ENCODE measurements around the gene ARL3. TPM values are rescaled to one million over a fixed set of nuclear protein-coding genes. Genes with fewer than 3 reads are reported as not detected.

The ARL3 gene
- total RNA-seq, 1 experiment from 2014 or later: 13.3 TPM

DNA sequence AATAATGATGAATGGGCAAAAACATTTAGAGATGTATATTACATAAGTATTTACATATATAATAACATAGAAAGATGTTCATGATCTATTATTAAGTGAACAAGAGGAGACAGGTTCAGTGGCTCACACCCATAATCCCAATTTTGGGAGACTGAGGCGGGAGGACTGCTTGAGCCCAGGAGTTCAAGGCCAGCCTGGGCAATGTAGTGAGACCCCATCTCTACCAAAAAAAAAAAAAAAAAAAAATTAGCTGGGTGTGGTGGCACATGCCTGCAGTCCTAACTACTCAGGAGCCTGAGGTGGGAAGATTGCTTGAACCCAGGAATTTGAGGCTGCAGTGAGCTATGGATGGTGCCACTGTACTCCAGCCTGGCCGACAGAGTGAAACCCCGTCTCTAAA lies 12.4 kb downstream of the ARL3 start:
- Mint-ChIP-seq H3K4me1 (0 out of 2 replicates have a peak, but pooled peaks cover 4% of the 10 kb centered on the region), H3K9me3 (no peaks in the 10 kb centered on the region), H3K36me3 (peaks cover 26% of the 10 kb centered on the region), H3K4me3 (no peak overlapping the region), H3K27ac (no peak overlapping the region), H3K27me3 (ENCODE audit: low read depth) (no peaks in the 10 kb centered on the region)
- ATAC-seq (no peak), DNase-seq (ENCODE audit: low spot score) (no peak)
- POLR2A ChIA-PET: interaction anchor here (0.6 kb wide), 1 partner anchor 423 kb away, joined by 4 read pairs; no protein-coding TSS in a partner anchor
- CTCF ChIA-PET: interaction anchor here (0.6 kb wide), 1 partner anchor 1733 kb away, joined by 3 read pairs; no protein-coding TSS in a partner anchor
- no peak for TF ChIP-seq TCF7 (CRISPR knock-in tag; IDR thresholded peaks at IDR 0.05; ENCODE audit: low read depth)
- TF ChIP-seq JUN (CRISPR knock-in tag; IDR thresholded peaks at IDR 0.05): no peak
- TF ChIP-seq FOXJ3 (CRISPR knock-in tag; IDR thresholded peaks at IDR 0.05; ENCODE audit: borderline replicate concordance): no peak
- TF ChIP-seq, protein P1, sequence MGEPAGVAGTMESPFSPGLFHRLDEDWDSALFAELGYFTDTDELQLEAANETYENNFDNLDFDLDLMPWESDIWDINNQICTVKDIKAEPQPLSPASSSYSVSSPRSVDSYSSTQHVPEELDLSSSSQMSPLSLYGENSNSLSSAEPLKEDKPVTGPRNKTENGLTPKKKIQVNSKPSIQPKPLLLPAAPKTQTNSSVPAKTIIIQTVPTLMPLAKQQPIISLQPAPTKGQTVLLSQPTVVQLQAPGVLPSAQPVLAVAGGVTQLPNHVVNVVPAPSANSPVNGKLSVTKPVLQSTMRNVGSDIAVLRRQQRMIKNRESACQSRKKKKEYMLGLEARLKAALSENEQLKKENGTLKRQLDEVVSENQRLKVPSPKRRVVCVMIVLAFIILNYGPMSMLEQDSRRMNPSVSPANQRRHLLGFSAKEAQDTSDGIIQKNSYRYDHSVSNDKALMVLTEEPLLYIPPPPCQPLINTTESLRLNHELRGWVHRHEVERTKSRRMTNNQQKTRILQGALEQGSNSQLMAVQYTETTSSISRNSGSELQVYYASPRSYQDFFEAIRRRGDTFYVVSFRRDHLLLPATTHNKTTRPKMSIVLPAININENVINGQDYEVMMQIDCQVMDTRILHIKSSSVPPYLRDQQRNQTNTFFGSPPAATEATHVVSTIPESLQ (CRISPR knock-in tag; IDR thresholded peaks at IDR 0.05): no peak
- TF ChIP-seq NR1H2 (CRISPR knock-in tag; IDR thresholded peaks at IDR 0.05): no peak
- TF ChIP-seq, protein P2, sequence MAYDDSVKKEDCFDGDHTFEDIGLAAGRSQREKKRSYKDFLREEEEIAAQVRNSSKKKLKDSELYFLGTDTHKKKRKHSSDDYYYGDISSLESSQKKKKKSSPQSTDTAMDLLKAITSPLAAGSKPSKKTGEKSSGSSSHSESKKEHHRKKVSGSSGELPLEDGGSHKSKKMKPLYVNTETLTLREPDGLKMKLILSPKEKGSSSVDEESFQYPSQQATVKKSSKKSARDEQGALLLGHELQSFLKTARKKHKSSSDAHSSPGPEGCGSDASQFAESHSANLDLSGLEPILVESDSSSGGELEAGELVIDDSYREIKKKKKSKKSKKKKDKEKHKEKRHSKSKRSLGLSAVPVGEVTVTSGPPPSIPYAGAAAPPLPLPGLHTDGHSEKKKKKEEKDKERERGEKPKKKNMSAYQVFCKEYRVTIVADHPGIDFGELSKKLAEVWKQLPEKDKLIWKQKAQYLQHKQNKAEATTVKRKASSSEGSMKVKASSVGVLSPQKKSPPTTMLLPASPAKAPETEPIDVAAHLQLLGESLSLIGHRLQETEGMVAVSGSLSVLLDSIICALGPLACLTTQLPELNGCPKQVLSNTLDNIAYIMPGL (CRISPR knock-in tag; IDR thresholded peaks at IDR 0.05): no peak
- TF ChIP-seq ZNF396 (CRISPR knock-in tag; IDR thresholded peaks at IDR 0.05; ENCODE audit: borderline replicate concordance): no peak
- TF ChIP-seq, protein P3, sequence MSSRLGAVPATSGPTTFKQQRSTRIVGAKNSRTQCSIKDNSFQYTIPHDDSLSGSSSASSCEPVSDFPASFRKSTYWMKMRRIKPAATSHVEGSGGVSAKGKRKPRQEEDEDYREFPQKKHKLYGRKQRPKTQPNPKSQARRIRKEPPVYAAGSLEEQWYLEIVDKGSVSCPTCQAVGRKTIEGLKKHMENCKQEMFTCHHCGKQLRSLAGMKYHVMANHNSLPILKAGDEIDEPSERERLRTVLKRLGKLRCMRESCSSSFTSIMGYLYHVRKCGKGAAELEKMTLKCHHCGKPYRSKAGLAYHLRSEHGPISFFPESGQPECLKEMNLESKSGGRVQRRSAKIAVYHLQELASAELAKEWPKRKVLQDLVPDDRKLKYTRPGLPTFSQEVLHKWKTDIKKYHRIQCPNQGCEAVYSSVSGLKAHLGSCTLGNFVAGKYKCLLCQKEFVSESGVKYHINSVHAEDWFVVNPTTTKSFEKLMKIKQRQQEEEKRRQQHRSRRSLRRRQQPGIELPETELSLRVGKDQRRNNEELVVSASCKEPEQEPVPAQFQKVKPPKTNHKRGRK (CRISPR knock-in tag; IDR thresholded peaks at IDR 0.05; ENCODE audit: borderline replicate concordance): no peak
- TF ChIP-seq ZBTB21 (CRISPR knock-in tag; IDR thresholded peaks at IDR 0.05; ENCODE audit: borderline replicate concordance): no peak
- no peak for TF ChIP-seq ATF1 (CRISPR knock-in tag; IDR thresholded peaks at IDR 0.05)
- TF ChIP-seq, protein P4, sequence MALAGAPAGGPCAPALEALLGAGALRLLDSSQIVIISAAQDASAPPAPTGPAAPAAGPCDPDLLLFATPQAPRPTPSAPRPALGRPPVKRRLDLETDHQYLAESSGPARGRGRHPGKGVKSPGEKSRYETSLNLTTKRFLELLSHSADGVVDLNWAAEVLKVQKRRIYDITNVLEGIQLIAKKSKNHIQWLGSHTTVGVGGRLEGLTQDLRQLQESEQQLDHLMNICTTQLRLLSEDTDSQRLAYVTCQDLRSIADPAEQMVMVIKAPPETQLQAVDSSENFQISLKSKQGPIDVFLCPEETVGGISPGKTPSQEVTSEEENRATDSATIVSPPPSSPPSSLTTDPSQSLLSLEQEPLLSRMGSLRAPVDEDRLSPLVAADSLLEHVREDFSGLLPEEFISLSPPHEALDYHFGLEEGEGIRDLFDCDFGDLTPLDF (CRISPR knock-in tag; IDR thresholded peaks at IDR 0.05): no peak
- TF ChIP-seq SMAD3 (CRISPR knock-in tag; IDR thresholded peaks at IDR 0.05; ENCODE audit: borderline replicate concordance): no peak
- no peak for TF ChIP-seq CBFB (CRISPR knock-in tag; IDR thresholded peaks at IDR 0.05; ENCODE audit: low read depth)
- TF ChIP-seq EMX1 (CRISPR knock-in tag; IDR thresholded peaks at IDR 0.05): no peak
- TF ChIP-seq, protein P5, sequence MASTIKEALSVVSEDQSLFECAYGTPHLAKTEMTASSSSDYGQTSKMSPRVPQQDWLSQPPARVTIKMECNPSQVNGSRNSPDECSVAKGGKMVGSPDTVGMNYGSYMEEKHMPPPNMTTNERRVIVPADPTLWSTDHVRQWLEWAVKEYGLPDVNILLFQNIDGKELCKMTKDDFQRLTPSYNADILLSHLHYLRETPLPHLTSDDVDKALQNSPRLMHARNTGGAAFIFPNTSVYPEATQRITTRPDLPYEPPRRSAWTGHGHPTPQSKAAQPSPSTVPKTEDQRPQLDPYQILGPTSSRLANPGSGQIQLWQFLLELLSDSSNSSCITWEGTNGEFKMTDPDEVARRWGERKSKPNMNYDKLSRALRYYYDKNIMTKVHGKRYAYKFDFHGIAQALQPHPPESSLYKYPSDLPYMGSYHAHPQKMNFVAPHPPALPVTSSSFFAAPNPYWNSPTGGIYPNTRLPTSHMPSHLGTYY (CRISPR knock-in tag; IDR thresholded peaks at IDR 0.05): no peak
- no peak for TF ChIP-seq CREB1 (CRISPR knock-in tag; IDR thresholded peaks at IDR 0.05)
- TF ChIP-seq SOX15 (CRISPR knock-in tag; IDR thresholded peaks at IDR 0.05): no peak
- no peak for TF ChIP-seq SMAD4 (CRISPR knock-in tag; IDR thresholded peaks at IDR 0.05)
- TF ChIP-seq PRRX2 (CRISPR knock-in tag; IDR thresholded peaks at IDR 0.05): no peak
- no peak for TF ChIP-seq NFE2L1 (CRISPR knock-in tag; IDR thresholded peaks at IDR 0.05)

Data from WTC11 (cell line).